ENCODE measurements around the gene CEACAM6. TPM values are rescaled to one million over a fixed set of nuclear protein-coding genes. Genes with fewer than 3 reads are reported as not detected.

Gene CEACAM6
- total and polyA plus RNA-seq, 9 of the 15 experiments (the other 6 are each of a cell fraction or from before 2014, with no cell fraction given), result 0.24 TPM; not detected in 8

DNA sequence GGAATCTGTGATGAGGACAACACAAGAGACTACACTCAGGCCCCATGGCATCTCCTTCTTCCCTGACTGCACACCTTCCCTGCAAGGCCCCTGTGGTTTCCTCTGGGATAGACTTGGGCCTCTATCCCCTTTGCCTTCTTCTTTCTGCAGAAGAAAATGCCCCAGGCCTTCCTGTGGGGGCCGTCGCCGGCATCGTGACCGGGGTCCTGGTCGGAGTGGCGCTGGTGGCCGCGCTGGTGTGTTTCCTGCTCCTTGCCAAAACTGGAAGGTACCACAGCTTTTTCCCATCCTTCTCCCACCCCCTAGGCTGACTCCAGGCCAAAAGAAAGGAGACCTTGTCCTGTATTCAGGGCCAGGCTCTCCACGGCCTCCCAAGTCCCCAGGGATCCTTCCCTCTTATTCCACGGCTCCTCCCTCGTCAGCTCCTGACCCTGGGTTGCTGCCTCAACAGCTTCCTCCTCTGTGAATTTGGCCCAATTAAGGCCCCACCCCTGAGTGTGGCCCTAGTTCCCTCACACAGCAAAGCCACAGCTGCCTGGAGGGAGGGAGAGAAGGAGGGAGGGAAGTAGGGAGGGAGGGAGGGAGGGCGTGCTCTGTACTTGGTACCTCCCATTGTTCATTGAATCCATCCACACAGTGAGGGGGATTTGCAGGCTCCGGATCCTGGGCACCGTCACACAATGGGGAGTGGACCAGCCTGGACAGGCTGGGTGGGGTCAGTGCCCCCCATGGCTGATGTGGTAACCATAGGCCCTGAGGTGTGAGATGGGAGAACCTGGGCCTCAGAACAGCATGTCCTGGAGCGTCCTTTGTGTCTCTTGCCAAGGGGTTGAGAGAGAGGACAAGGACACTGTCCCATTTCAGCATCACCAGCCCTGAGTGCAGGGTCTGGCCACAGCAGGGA lies 53.6 kb downstream of the CEACAM6 start (continued):
- TF ChIP-seq MXI1 (IDR thresholded peaks at IDR 0.05; ENCODE audit: low read depth, low read length), result no peak
- no peak for TF ChIP-seq NCOR1 (IDR thresholded peaks at IDR 0.05)
- TF ChIP-seq ZNF165 (CRISPR knock-in tag; IDR thresholded peaks at IDR 0.05; ENCODE audit: borderline replicate concordance), result no peak
- TF ChIP-seq, protein P1, sequence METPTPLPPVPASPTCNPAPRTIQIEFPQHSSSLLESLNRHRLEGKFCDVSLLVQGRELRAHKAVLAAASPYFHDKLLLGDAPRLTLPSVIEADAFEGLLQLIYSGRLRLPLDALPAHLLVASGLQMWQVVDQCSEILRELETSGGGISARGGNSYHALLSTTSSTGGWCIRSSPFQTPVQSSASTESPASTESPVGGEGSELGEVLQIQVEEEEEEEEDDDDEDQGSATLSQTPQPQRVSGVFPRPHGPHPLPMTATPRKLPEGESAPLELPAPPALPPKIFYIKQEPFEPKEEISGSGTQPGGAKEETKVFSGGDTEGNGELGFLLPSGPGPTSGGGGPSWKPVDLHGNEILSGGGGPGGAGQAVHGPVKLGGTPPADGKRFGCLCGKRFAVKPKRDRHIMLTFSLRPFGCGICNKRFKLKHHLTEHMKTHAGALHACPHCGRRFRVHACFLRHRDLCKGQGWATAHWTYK (CRISPR knock-in tag; IDR thresholded peaks at IDR 0.05), result no peak

DNA sequence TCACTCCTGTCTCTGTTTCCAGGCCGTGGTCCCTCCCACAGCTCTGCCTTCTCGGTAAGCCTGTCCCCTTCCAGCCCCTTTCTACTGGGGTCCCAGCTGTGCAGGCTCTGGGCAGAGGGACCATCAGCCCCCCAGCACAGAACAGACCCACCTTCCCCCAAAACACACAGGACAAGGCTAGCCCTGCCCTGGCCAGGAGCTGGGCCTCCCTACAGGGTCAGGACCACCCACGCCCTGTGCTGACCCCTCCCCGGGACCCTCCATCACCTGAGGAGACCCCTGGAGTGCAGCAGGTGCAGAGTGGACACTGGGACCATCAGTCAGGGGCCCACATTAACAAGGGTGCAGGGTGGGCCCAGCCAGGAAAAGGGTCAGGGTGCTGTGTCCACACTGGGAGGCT lies 55.0 kb downstream of the CEACAM6 start:
- Histone ChIP-seq H3K4me1 (replicated peaks in 1 of 2; ENCODE audit: control insufficient read depth in 2 of 2, insufficient read depth in 2 of 2, low read length in 2 of 2) (no peaks in the 10 kb centered on the region), H3K4me3 (no peak overlapping the region), H3K36me3 (ENCODE audit: control insufficient read depth, insufficient read depth, low read length) (no peaks in the 10 kb centered on the region), H4K20me1 (replicated peaks; ENCODE audit: control insufficient read depth, insufficient read depth, low read length) (peaks cover 3% of the 10 kb centered on the region; the same call in 1 of the 2 replicates), H3K9ac (ENCODE audit: insufficient read depth in 1 of 2, low read depth in 2 of 2, low read length in 2 of 2) (no peak overlapping the region), H3K27me3 (ENCODE audit: control insufficient read depth in 2 of 2, insufficient read depth in 2 of 2, low read length in 2 of 2) (peaks cover 6 to 47% of the 10 kb centered on the region in 2 experiments; a peak in 4 of 5 replicates), H3K9me3 (replicated peaks; ENCODE audit: control insufficient read depth, insufficient read depth, low read depth, low read length) (no peaks in the 10 kb centered on the region), H3K27ac (ENCODE audit: extremely low read depth, low read depth, low read length) (no peak overlapping the region), H3K79me2 (ENCODE audit: control insufficient read depth, insufficient read depth, low read length) (no peaks in the 10 kb centered on the region), H3K9me1 (ENCODE audit: control insufficient read depth, insufficient read depth, low read length) (no peaks in the 10 kb centered on the region), H3K4me2 (ENCODE audit: insufficient read depth, low read length) (no peak overlapping the region), H2AFZ (ENCODE audit: low read depth, low read length) (no peak overlapping the region)
- CTCF ChIA-PET (ENCODE audit: low intra/inter-chr PET ratio), result no interaction called here
- WGBS (ENCODE audit: insufficient coverage, low coverage, missing lambda C conversion rate), result 3% methylated on average over 4 of the region's 4 CpGs
- no TSS peak for BruUV-seq (replicated peaks)
- ATAC-seq (no peak), DNase-seq (ENCODE audit: extremely low read depth in 1 of 4, low spot score in 3 of 4) (no peak), FAIRE-seq (no peak)
- in situ Hi-C loops (cut with MboI), result no loop called here
- TF ChIP-seq STAT6 (CRISPR knock-in tag; IDR thresholded peaks at IDR 0.05) (no peak), MBD2 (IDR thresholded peaks at IDR 0.05; ENCODE audit: borderline replicate concordance, low read depth) (no peak), KLF10 (CRISPR knock-in tag; IDR thresholded peaks at IDR 0.05) (no peak), ARID2 (IDR thresholded peaks at IDR 0.05) (no peak), ZNF655 (CRISPR knock-in tag; IDR thresholded peaks at IDR 0.05) (no peak), FUS (optimal IDR thresholded peaks at IDR 0.05; ENCODE audit: low read depth, low read length) (no peak)
- POLR2A ChIA-PET, result interaction anchor here (0.7 kb wide), 1 partner anchor 8 kb away, joined by 3 read pairs; no protein-coding TSS in a partner anchor
- intact Hi-C loops (cut with micrococcal nuclease), result no loop called here
